H1 (cell line): ENCODE measurements around the gene ITGA11. TPM values are rescaled to one million over a fixed set of nuclear protein-coding genes. Genes with fewer than 3 reads are reported as not detected.

Experiments used
- CTCF ChIA-PET: fragments of 300-600 bp; sonication (Branson Sonifier 250); formaldehyde crosslinking; loops from one replicate; lab custom pipeline; 2021; ENCODE audit not compliant: partially characterized antibody; lab: Charles Lee
- POLR2A ChIA-PET: fragments of 300-600 bp; sonication (Branson Sonifier 250); formaldehyde crosslinking; loops from one replicate; lab custom pipeline; 2021; ENCODE audit warnings: inconsistent platforms; ENCODE audit not compliant: partially characterized antibody; lab: Charles Lee
- DNase-seq, 2 experiments: peaks; one replicate each; pipeline versions ENCODE4 v3.0.0 to v3.0.0-alpha.2; 2010 to 2022; ENCODE audit warnings: low spot score in 2 of 2, low read depth in 1 of 2, mixed read lengths in 1 of 2
- FAIRE-seq: peaks from 2 replicates; lab custom pipeline; 2011; peaks lifted over from hg19 to GRCh38; lab: Jason Lieb, UNC
- H2AFZ ChIP-seq: 2 replicates; pipeline ENCODE4 v1.8.1; 2012; ENCODE audit warnings: low read length, inconsistent platforms
- H2AK5ac ChIP-seq: 2 replicates; pipeline ENCODE4 v1.6.1; 2013; ENCODE audit warnings: low read depth, low read length
- H2BK120ac ChIP-seq: replicated peaks from 2 replicates; pipeline ENCODE3; 2013; ENCODE audit warnings: low read depth, low read length, inconsistent platforms
- H2BK12ac ChIP-seq: 2 replicates; pipeline ENCODE4 v1.6.1; 2013; ENCODE audit warnings: low read depth, low read length
- H2BK15ac ChIP-seq: 2 replicates; pipeline ENCODE4 v1.6.1; 2013; ENCODE audit warnings: low read length
- H2BK20ac ChIP-seq: 2 replicates; pipeline ENCODE4 v1.6.1; 2013; ENCODE audit warnings: low read length
- H2BK5ac ChIP-seq: 2 replicates; pipeline ENCODE4 v1.6.1; 2013; ENCODE audit warnings: low read depth, low read length
- H3K14ac ChIP-seq: 2 replicates; pipeline ENCODE4 v1.6.1; 2013; ENCODE audit warnings: inconsistent platforms; ENCODE audit not compliant: insufficient read length
- H3K18ac ChIP-seq: 2 replicates; pipeline ENCODE4 v1.6.1; 2013; ENCODE audit warnings: low read length; ENCODE audit errors: extremely low read depth
- H3K23ac ChIP-seq: 2 replicates; pipeline ENCODE4 v1.6.1; 2013; ENCODE audit warnings: inconsistent platforms; ENCODE audit not compliant: insufficient read length
- H3K23me2 ChIP-seq: 2 replicates; pipeline ENCODE4 v1.6.1; 2013; ENCODE audit warnings: low read depth, low read length
- H3K27ac ChIP-seq: 2 replicates; pipeline ENCODE4 v1.6.1; 2011; ENCODE audit warnings: low read depth, low read length, inconsistent platforms
- H3K27me3 ChIP-seq, 4 experiments: replicated peaks in 1 of 4; 1 replicate in 1 of 4; 2 replicates in 3 of 4; pipeline versions ENCODE4 v1.6.1 to v1.8.1; 2011 to 2013; ENCODE audit warnings: low read length in 3 of 4, mild to moderate bottlenecking in 3 of 4, inconsistent platforms in 2 of 4, mixed read lengths in 2 of 4, moderate library complexity in 1 of 4; ENCODE audit not compliant: control insufficient read depth in 3 of 4, insufficient read depth in 3 of 4; ENCODE audit errors: extremely low read depth in 1 of 4
- H3K36me3 ChIP-seq, 4 experiments: 2 replicates each; pipeline versions ENCODE4 v1.6.1 to v1.8.1; 2011 to 2013; ENCODE audit warnings: mild to moderate bottlenecking in 4 of 4, low read length in 3 of 4, moderate library complexity in 2 of 4, control low read depth in 1 of 4, inconsistent platforms in 1 of 4; ENCODE audit not compliant: insufficient read depth in 4 of 4, control insufficient read depth in 2 of 4
- H3K4ac ChIP-seq: replicated peaks from 2 replicates; pipeline ENCODE3; 2013; ENCODE audit warnings: low read length, low read depth, mixed read lengths, inconsistent platforms; ENCODE audit not compliant: insufficient read length
- H3K4me1 ChIP-seq, 4 experiments: replicated peaks in 1 of 4; 1 replicate in 1 of 4; 2 replicates in 3 of 4; pipeline versions ENCODE4 v1.6.1 to v1.8.1; 2011 to 2013; ENCODE audit warnings: low read length in 3 of 4, inconsistent platforms in 2 of 4, mixed read lengths in 1 of 4; ENCODE audit not compliant: insufficient read depth in 4 of 4, control insufficient read depth in 3 of 4
- H3K4me2 ChIP-seq, 2 experiments: 2 replicates each; pipeline versions ENCODE4 v1.6.1 to v1.8.1; 2011 to 2013; ENCODE audit warnings: low read depth in 2 of 2, low read length in 2 of 2, control low read depth in 1 of 2, inconsistent platforms in 1 of 2, mild to moderate bottlenecking in 1 of 2; ENCODE audit not compliant: insufficient read depth in 1 of 2
- H3K4me3 ChIP-seq, 4 experiments: fragments of 200-600, 300-600 bp in 1 of 4; sonication (generic), shearing (Covaris generic), sonication (Bioruptor Twin) in 1 of 4; 2 replicates each; pipeline versions ENCODE4 v1.5.1 to v1.8.1; 2011 to 2016; ENCODE audit warnings: low read length in 4 of 4, low read depth in 3 of 4, control low read depth in 2 of 4, inconsistent platforms in 2 of 4, mild to moderate bottlenecking in 2 of 4, mixed read lengths in 1 of 4, moderate library complexity in 1 of 4; ENCODE audit not compliant: insufficient read depth in 2 of 4; ENCODE audit errors: extremely low read depth in 1 of 4
- H3K56ac ChIP-seq: replicated peaks from 2 replicates; pipeline ENCODE3; 2013; ENCODE audit warnings: low read depth, mild to moderate bottlenecking, mixed read lengths, low read length, inconsistent platforms; ENCODE audit not compliant: insufficient read length
- H3K79me1 ChIP-seq: 2 replicates; pipeline ENCODE4 v1.6.1; 2013; ENCODE audit warnings: low read depth, low read length, control low read depth
- H3K79me2 ChIP-seq, 2 experiments: 2 replicates each; pipeline versions ENCODE4 v1.6.1 to v1.8.1; 2012 to 2013; ENCODE audit warnings: low read length in 2 of 2, mild to moderate bottlenecking in 2 of 2, inconsistent platforms in 1 of 2; ENCODE audit not compliant: insufficient read depth in 2 of 2, control insufficient read depth in 1 of 2
- H3K9ac ChIP-seq, 4 experiments: replicated peaks in 1 of 4; 1 replicate in 1 of 4; 2 replicates in 3 of 4; pipeline versions ENCODE4 v1.6.1 to v1.8.1; 2011 to 2013; ENCODE audit warnings: low read depth in 3 of 4, low read length in 3 of 4, control low read depth in 2 of 4, mild to moderate bottlenecking in 2 of 4, moderate library complexity in 2 of 4, inconsistent platforms in 1 of 4; ENCODE audit errors: extremely low read depth in 1 of 4
- H3K9me3 ChIP-seq, 2 experiments: 2 replicates each; pipeline versions ENCODE4 v1.6.1 to v1.8.1; 2012 to 2013; ENCODE audit warnings: mild to moderate bottlenecking in 2 of 2, moderate library complexity in 2 of 2, control low read depth in 1 of 2, inconsistent platforms in 1 of 2, low read depth in 1 of 2, low read length in 1 of 2, mixed read lengths in 1 of 2; ENCODE audit not compliant: insufficient read depth in 2 of 2
- H4K20me1 ChIP-seq, 2 experiments: replicated peaks in 1 of 2; 2 replicates each; pipeline versions ENCODE3 to v1.8.1; 2011 to 2013; ENCODE audit warnings: inconsistent platforms in 2 of 2, low read length in 2 of 2, mild to moderate bottlenecking in 1 of 2; ENCODE audit not compliant: insufficient read depth in 2 of 2, control insufficient read depth in 1 of 2
- H4K5ac ChIP-seq: 2 replicates; pipeline ENCODE4 v1.6.1; 2013; ENCODE audit warnings: low read length, low read depth, mixed read lengths, inconsistent platforms; ENCODE audit not compliant: insufficient read length
- H4K8ac ChIP-seq: 2 replicates; pipeline ENCODE4 v1.8.0; 2013; ENCODE audit warnings: mild to moderate bottlenecking, moderate library complexity, low read length, inconsistent platforms; ENCODE audit not compliant: insufficient read depth; ENCODE audit errors: extremely low read depth
- H4K91ac ChIP-seq: replicated peaks from 2 replicates; pipeline ENCODE3; 2013; ENCODE audit warnings: low read length, mixed read lengths, inconsistent platforms; ENCODE audit not compliant: insufficient read length
- ATF3 ChIP-seq: IDR thresholded peaks from 2 replicates; pipeline ENCODE4 v1.6.1; 2011; ENCODE audit warnings: low read depth, mild to moderate bottlenecking, low read length; ENCODE audit not compliant: insufficient read depth
- BRCA1 ChIP-seq: IDR thresholded peaks from 2 replicates; pipeline ENCODE4 v1.6.1; 2012; ENCODE audit warnings: low read depth, low read length, improper control_type of control experiment
- CBX8 ChIP-seq: fragments of 300-800, 300-1000 bp; sonication (generic); IDR thresholded peaks from 2 replicates; pipeline ENCODE4 v1.7.1; 2016; ENCODE audit warnings: low read depth, low read length, borderline replicate concordance
- CHD2 ChIP-seq: IDR thresholded peaks from 2 replicates; pipeline ENCODE4 v1.6.1; 2012; ENCODE audit warnings: low read length, improper control_type of control experiment
- CREB1 ChIP-seq: IDR thresholded peaks from 2 replicates; pipeline ENCODE4 v1.6.1; 2012; ENCODE audit warnings: inconsistent platforms
- FOSL1 ChIP-seq: IDR thresholded peaks from 2 replicates; pipeline ENCODE4 v1.6.1; 2011; ENCODE audit warnings: mild to moderate bottlenecking, low read depth, low read length, moderate library complexity; ENCODE audit not compliant: insufficient read depth
- JUN ChIP-seq: IDR thresholded peaks from 2 replicates; pipeline ENCODE4 v1.6.1; 2011; ENCODE audit warnings: low read depth, mild to moderate bottlenecking, improper control_type of control experiment, low read length
- MAX ChIP-seq: IDR thresholded peaks from 2 replicates; pipeline ENCODE4 v1.6.1; 2012; ENCODE audit warnings: inconsistent platforms
- NRF1 ChIP-seq: IDR thresholded peaks from 2 replicates; pipeline ENCODE4 v1.6.1; 2011; ENCODE audit warnings: mild to moderate bottlenecking, low read depth, low read length, improper control_type of control experiment
- PHF8 ChIP-seq: fragments of 200-600 bp; sonication (generic); conservative IDR thresholded peaks from 2 replicates; pipeline ENCODE4 v1.7.1; 2012; ENCODE audit warnings: low read depth, mild to moderate bottlenecking, inconsistent platforms, low read length, moderate library complexity
- POU5F1 ChIP-seq: IDR thresholded peaks from 2 replicates; pipeline ENCODE4 v1.6.1; 2011; ENCODE audit warnings: low read depth, mild to moderate bottlenecking, low read length, moderate library complexity
- RFX5 ChIP-seq: IDR thresholded peaks from 2 replicates; pipeline ENCODE4 v1.6.1; 2011; ENCODE audit warnings: low read depth, low read length, improper control_type of control experiment, borderline replicate concordance
- RXRA ChIP-seq: IDR thresholded peaks from 2 replicates; pipeline ENCODE4 v1.6.1; 2011; ENCODE audit warnings: low read depth, mild to moderate bottlenecking, low read length, moderate library complexity; ENCODE audit not compliant: insufficient read depth
- TBP ChIP-seq: IDR thresholded peaks from 2 replicates; pipeline ENCODE4 v1.6.1; 2011; ENCODE audit warnings: low read depth, low read length, improper control_type of control experiment
- ZNF274 ChIP-seq: IDR thresholded peaks from 2 replicates; pipeline ENCODE4 v1.7.0; 2012; ENCODE audit warnings: low read length, borderline replicate concordance; ENCODE audit errors: extremely low read depth
- WGBS, 2 experiments: shearing (Covaris generic) in 1 of 2; methylation state at CpG; one replicate each; pipeline versions ENCODE4 v1.1.6 to v1.1.7; 2013 to 2015; ENCODE audit warnings: low lambda C conversion rate in 2 of 2, mixed read lengths in 2 of 2, inconsistent platforms in 1 of 2, low coverage in 1 of 2, missing lambda C conversion rate in 1 of 2; ENCODE audit not compliant: insufficient replicate concordance in 2 of 2, insufficient coverage in 1 of 2, insufficient read length in 1 of 2; ENCODE audit errors: extremely low coverage in 1 of 2, missing lambda C conversion rate in 1 of 2; 5-methylcytosine and 5-hydroxymethylcytosine counted together
- polyA plus RNA-seq, 7 experiments: library from polyadenylated mRNA; depleted of rRNA in 3 of 7; stranded (reverse) in 5 of 7; unstranded in 2 of 7; fragments of >200 nt in 5 of 7; fragments of 200-250 nt in 2 of 7; gene quantifications; 1 replicate in 5 of 7; 2 replicates in 1 of 7; 4 replicates in 1 of 7; pipeline versions ENCODE4 v1.2.1 to v1.2.3, GENCODE V29; 2011 to 2013; ENCODE audit warnings: missing spikeins in 2 of 7, mixed read lengths in 2 of 7
- total RNA-seq: library from RNA; stranded (reverse); fragmentation: NEBNext Ultra II Directional; extraction: Animal tissue kit (Norgen Biotek cat#: 25700); gene quantifications from 2 replicates; pipeline ENCODE4 v1.2.1, GENCODE V29; 2021

Gene ITGA11
- total and polyA plus RNA-seq, 2 of the 8 experiments (the other 6 are each of a cell fraction or from before 2014, with no cell fraction given): 0.05 to 0.06 TPM

- Histone ChIP-seq H3K36me3 (no peaks in the 10 kb centered on the region), H3K14ac (no peak overlapping the region), H3K4me1 (peaks cover 3 to 28% (median 19%) of the 10 kb centered on the region in 4 experiments; a peak in 6 of 7 replicates), H4K8ac (no peak overlapping the region), H3K79me1 (no peaks in the 10 kb centered on the region), H3K9ac (no peak overlapping the region), H2BK120ac (no peak overlapping the region), H4K91ac (no peak overlapping the region), H3K4me2 (no peak overlapping the region), H3K79me2 (no peaks in the 10 kb centered on the region), H3K4me3 (no peak overlapping the region), H3K27me3 (no peaks in the 10 kb centered on the region), H4K5ac (no peak overlapping the region), H2AK5ac (no peak overlapping the region), H3K9me3 (no peaks in the 10 kb centered on the region; a peak in 1 of 4 replicates), H3K27ac (no peak overlapping the region), H2BK12ac (no peak overlapping the region), H3K56ac (no peak overlapping the region), H2BK20ac (no peak overlapping the region), H4K20me1 (no peaks in the 10 kb centered on the region), H3K23ac (no peak overlapping the region), H3K23me2 (no peaks in the 10 kb centered on the region; the same call in 1 of the 2 replicates), H2AFZ (no peak overlapping the region), H2BK5ac (no peak overlapping the region), H3K4ac (no peak overlapping the region), H3K18ac (no peak overlapping the region), H2BK15ac (no peak overlapping the region)
- FAIRE-seq: no peak
- ChIA-PET POLR2A (no interaction called here), CTCF (interaction anchor here (1.4 kb wide), 1 partner anchor 8 kb away, joined by 6 read pairs; no protein-coding TSS in a partner anchor)
- 90% methylated on average over 3 of the region's 3 CpGs; no CpG with 5 or more reads in 1 of the 2 experiments for WGBS, 2 experiments
- DNase-seq: no peak
- TF ChIP-seq ATF3 (no peak), RXRA (no peak), MAX (no peak), CBX8 (no peak), NRF1 (no peak), FOSL1 (no peak), CREB1 (no peak), PHF8 (no peak), JUN (no peak), POU5F1 (no peak), CHD2 (no peak), TBP (no peak), BRCA1 (no peak), ZNF274 (no peak), RFX5 (no peak)
Observed at GRCh38 chr15:68261241-68261640, 170.7 kb downstream of the ITGA11 start.
